ENCODE results near the gene OR8B12.

DNA sequence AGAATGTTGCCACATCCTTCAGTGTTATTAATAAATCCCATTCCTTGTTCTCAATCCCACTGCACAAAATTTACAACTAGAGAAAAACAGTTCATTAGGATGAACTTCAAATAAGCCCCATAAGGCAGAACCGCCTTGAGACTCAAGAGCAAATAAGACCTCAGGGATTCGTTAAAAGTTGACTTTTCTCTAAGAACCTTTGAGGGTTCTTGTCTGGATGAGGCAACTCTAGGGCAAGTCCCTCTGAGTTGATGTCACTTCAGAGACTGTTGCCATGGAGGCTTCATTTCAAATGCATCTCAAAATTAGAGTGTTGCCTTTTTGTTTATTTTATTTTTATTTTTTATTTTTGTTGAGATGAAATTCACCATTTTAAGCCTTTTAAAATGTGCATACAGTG, 48.0 kb upstream of the OR8B12 start:
- no peak for TF ChIP-seq EP300 (IDR thresholded peaks at IDR 0.05; ENCODE audit: low read depth)
- TF ChIP-seq, protein P1, sequence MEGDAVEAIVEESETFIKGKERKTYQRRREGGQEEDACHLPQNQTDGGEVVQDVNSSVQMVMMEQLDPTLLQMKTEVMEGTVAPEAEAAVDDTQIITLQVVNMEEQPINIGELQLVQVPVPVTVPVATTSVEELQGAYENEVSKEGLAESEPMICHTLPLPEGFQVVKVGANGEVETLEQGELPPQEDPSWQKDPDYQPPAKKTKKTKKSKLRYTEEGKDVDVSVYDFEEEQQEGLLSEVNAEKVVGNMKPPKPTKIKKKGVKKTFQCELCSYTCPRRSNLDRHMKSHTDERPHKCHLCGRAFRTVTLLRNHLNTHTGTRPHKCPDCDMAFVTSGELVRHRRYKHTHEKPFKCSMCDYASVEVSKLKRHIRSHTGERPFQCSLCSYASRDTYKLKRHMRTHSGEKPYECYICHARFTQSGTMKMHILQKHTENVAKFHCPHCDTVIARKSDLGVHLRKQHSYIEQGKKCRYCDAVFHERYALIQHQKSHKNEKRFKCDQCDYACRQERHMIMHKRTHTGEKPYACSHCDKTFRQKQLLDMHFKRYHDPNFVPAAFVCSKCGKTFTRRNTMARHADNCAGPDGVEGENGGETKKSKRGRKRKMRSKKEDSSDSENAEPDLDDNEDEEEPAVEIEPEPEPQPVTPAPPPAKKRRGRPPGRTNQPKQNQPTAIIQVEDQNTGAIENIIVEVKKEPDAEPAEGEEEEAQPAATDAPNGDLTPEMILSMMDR (IDR thresholded peaks at IDR 0.05) = no peak
